GM12891 (cell line): ENCODE results near the gene ZIC5.

ENCODE experiments used
- POLR2A ChIP-seq: IDR thresholded peaks from 2 replicates; pipeline ENCODE4 v1.6.1; 2011; ENCODE audit warnings: low read depth, low read length, control low read depth
- POLR2AphosphoS5 ChIP-seq: IDR thresholded peaks from 2 replicates; pipeline ENCODE4 v1.6.1; 2011; ENCODE audit warnings: low read depth, low read length, control low read depth
- TAF1 ChIP-seq: IDR thresholded peaks from 2 replicates; pipeline ENCODE4 v1.6.1; 2011; ENCODE audit warnings: low read depth, low read length, control low read depth

- TF ChIP-seq POLR2AphosphoS5 (no peak), POLR2A (no peak), TAF1 (no peak)
Observed at GRCh38 chr13:99973808-99974185, 2.2 kb upstream of the ZIC5 start.
